HG03520 (cell line): ENCODE data around the gene POC1A.
"Not testable (repeated sequence)": the region's sequence is repeated elsewhere in the genome, so short reads cannot be mapped to it uniquely, and the experiment has no call there.

Experiments
- ATAC-seq: cut with Tn5 transposase; IDR thresholded peaks from one replicate; pipeline ENCODE4 v1.9.1; 2021; ENCODE audit warnings: mild to moderate bottlenecking, moderate library complexity; ENCODE audit not compliant: unreplicated experiment

Gene POC1A

GRCh38 chr3:52036222-52036694 is 118.0 kb downstream of the POC1A start:
- ATAC-seq: no peak

DNA sequence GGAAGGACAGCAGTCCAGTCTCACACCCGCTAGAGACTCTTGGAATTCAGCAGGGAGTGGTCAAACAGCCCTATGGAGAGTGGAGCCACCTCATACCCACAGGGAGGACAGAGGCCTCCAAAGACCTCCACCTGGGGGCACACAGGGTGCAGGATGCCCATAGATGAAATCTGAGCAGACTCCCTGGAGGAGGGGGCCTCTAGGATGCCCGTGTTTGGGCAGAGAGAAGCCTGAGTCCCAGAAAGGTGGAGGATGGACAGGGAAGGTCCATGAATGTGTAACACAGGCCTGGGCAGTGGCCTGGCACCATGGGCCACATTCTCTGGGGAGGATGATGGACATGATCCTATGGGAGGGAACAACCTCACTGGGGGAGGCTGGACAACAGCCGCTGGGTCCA is 119.6 kb downstream of the POC1A start:
- no peak for ATAC-seq

GRCh38 chr3:52034212-52034611 is 120.0 kb downstream of the POC1A start:
- no peak for ATAC-seq

DNA sequence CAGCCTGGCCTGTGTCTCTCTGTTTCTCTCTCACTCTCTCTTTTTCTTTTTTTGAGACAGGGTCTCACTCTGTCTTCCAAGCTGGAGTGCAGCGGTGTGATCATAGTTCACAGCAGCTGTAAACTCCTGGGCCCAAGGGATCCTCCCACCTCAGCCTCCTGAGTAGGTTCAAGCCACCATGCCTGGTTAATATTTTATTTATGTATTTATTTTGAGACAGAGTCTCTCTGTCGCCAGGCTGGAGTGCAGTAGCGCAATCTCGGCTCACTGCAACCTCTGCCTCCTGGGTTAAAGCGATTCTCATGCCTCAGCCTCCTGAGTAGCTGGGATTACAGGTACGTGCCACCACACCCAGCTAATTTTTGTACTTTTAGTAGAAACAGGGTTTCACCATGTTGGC is 120.5 kb downstream of the POC1A start:
- ATAC-seq: not testable (repeated sequence)

- no peak for ATAC-seq
These were observed 121.4 kb downstream of the POC1A start for GRCh38 chr3:52032702-52033408.

- ATAC-seq: no peak
These were observed 122.3 kb downstream of the POC1A start for GRCh38 chr3:52031896-52032295.

DNA sequence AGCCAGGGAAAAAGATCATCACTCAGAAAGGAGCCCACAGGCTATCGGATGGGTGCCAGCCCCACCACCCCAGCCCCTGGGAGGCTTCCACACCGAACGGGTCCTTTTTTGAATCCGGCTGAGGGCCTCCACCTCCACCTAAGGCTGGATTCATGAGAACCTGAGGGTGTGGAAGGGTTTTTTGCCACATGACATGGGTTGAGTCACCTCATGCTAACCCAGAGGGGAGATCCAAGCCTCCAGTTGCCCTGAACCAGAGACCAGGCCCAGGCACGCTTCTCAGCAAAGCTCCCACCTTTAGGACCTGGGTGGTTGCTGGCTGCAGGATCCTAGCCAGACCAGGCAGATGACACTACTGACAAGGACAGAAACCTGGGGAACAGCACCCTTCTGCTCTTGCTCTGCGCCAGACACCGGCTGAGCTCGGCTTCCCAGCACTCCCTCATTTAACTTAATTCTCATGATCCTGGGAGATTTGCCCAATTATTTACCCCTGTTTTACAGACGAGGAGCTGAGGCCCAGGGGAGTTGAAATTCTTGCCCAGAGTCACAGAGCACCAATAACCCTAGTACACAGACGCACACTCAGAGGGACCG is 123.4 kb downstream of the POC1A start:
- no peak for ATAC-seq

- ATAC-seq: no peak
These were observed 124.7 kb downstream of the POC1A start for GRCh38 chr3:52029535-52029934.

- ATAC-seq: no peak
These were observed 125.2 kb downstream of the POC1A start for GRCh38 chr3:52029053-52029452.

DNA sequence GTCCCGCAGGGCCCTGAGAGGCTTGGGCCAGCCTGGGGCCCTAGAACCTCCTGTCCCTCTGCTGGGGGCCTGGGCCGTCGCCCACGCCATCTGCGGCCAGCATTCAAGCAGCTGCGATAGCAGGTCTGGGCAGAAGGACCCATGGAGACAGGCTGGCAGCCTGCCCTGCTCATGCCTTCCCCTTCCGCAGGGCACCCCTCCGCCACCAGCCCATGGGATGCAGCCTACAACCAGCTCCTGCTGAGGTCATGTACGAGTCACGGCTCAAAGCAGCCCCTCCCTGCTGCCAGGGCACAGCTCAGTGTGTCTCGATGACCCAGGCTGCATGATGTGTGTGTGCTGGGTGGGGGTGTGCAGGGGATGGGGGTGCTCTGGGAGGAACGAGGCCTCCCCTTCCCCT is 125.7 kb downstream of the POC1A start:
- no peak for ATAC-seq

DNA sequence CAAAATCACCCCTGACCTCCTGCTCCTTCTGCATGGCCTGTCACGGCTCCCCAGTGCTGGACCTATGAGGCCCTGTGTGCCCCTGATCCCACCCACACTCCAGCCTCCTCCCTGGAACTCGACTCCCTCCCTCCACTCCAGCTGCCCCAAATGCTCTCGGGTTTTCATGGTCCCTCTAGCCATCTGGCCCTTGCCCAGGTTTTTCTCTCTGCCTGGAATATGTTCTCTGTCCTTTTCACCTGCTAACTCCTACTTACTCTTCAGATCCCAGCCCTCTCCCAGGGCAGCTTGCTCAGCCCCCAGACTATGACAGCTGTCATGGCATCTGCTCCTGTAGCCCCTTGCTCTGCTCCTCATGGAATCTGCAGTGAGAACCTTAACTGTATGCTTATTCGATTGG is 128.2 kb downstream of the POC1A start:
- no peak for ATAC-seq

GRCh38 chr3:52025453-52025852 is 128.8 kb downstream of the POC1A start:
- ATAC-seq: no peak
